CD4-positive, CD25-positive, alpha-beta regulatory T cell (primary cell): ENCODE measurements around the gene CLN6. TPM values are rescaled to one million over a fixed set of nuclear protein-coding genes. Genes with fewer than 3 reads are reported as not detected.
"Not testable (repeated sequence)": the region's sequence is repeated elsewhere in the genome, so short reads cannot be mapped to it uniquely, and the experiment has no call there.

Source experiments
- ATAC-seq, 2 donors: fragments of 150-1000 bp; cut with Tn5 transposase; one replicate each; pipeline ENCODE4 v1.10.0; 2021; ENCODE audit warnings: low read depth in 2 of 2, moderate number of reproducible peaks in 2 of 2, moderate library complexity in 1 of 2
- DNase-seq, 3 donors: peaks; one replicate each; pipeline versions ENCODE4 v3.0.0 to v3.0.0-alpha.2; 2012 to 2022; ENCODE audit warnings: mixed read lengths in 1 of 3
- H3K27ac ChIP-seq: one replicate; pipeline ENCODE4 v1.7.0; 2013; ENCODE audit warnings: mild to moderate bottlenecking, low read length; ENCODE audit not compliant: insufficient read depth, poor library complexity, severe bottlenecking
- H3K27me3 ChIP-seq: one replicate; pipeline ENCODE4 v1.7.0; 2013; ENCODE audit warnings: low read length; ENCODE audit not compliant: control insufficient read depth, insufficient read depth
- H3K36me3 ChIP-seq: one replicate; pipeline ENCODE4 v1.7.0; 2013; ENCODE audit warnings: mild to moderate bottlenecking, low read length, moderate library complexity; ENCODE audit not compliant: control insufficient read depth, insufficient read depth
- H3K4me1 ChIP-seq: 2 replicates; pipeline ENCODE4 v1.7.0; 2013; ENCODE audit warnings: mild to moderate bottlenecking, low read length; ENCODE audit not compliant: insufficient read depth, control insufficient read depth, poor library complexity, severe bottlenecking
- H3K4me3 ChIP-seq: one replicate; pipeline ENCODE4 v1.7.0; 2013; ENCODE audit warnings: low read depth, mild to moderate bottlenecking, low read length, moderate library complexity
- H3K9me3 ChIP-seq, 2 experiments: 1 replicate in 1 of 2; 2 replicates in 1 of 2; pipeline ENCODE4 v1.7.0; 2013; ENCODE audit warnings: low read length in 2 of 2, mild to moderate bottlenecking in 1 of 2, moderate library complexity in 1 of 2; ENCODE audit not compliant: control insufficient read depth in 2 of 2
- H3K27ac Mint-ChIP-seq, 3 donors: one replicate each; pipeline ENCODE4 v1.8.0; 2020 to 2022; ENCODE audit warnings: mild to moderate bottlenecking in 3 of 3, mixed read lengths in 3 of 3, moderate library complexity in 2 of 3
- H3K27me3 Mint-ChIP-seq: one replicate; pipeline ENCODE4 v1.8.0; 2022; ENCODE audit warnings: mild to moderate bottlenecking, mixed read lengths
- H3K36me3 Mint-ChIP-seq: one replicate; pipeline ENCODE4 v1.8.0; 2020; ENCODE audit warnings: mixed read lengths
- H3K4me1 Mint-ChIP-seq, 4 donors: one replicate each; pipeline ENCODE4 v1.8.0; 2020 to 2022; ENCODE audit warnings: mixed read lengths in 4 of 4, mild to moderate bottlenecking in 1 of 4
- H3K4me3 Mint-ChIP-seq, 4 donors: one replicate each; pipeline ENCODE4 v1.8.0; 2020 to 2022; ENCODE audit warnings: mild to moderate bottlenecking in 4 of 4, mixed read lengths in 4 of 4, moderate library complexity in 3 of 4
- H3K9me3 Mint-ChIP-seq, 7 donors: one replicate each; pipeline ENCODE4 v1.8.0; 2020 to 2022; ENCODE audit warnings: mixed read lengths in 7 of 7, mild to moderate bottlenecking in 3 of 7, moderate library complexity in 2 of 7
- polyA plus RNA-seq, 4 donors: library from polyadenylated mRNA; unstranded; fragments of 300-500 nt; fragmentation: Illumina TruSeq; gene quantifications; one replicate each; pipeline ENCODE4 v1.2.3, GENCODE V29; 2021
- total RNA-seq: library from RNA; stranded (reverse); gene quantifications from one replicate; pipeline ENCODE4 v1.2.3, GENCODE V29; 2022

Gene CLN6
- total and polyA plus RNA-seq, 5 donors from 2014 or later = 1.4 to 14.2 (median 1.6) TPM

DNA sequence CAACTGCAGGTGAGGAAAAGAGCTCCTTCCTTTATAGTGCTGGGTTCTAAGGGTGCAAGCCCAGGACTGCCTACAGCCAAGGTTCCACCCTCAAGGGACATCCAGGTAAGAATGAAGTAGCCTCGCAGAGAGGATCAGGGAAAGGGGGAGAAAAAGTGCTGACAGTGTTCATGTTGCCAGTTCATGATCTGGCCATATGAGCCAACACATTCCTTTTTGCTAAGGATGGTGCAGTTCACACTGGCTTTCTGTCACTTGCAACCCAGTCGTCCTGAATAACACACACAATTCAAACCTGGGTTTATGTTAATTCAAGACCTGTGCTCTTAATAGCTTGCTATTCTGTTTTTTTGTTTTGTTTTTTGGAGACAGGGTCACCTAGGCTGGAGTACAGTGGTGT, 9.0 kb downstream of the CLN6 start:
- Histone ChIP-seq H3K4me3 (no peak overlapping the region), H3K4me1 (no peaks in the 10 kb centered on the region), H3K36me3 (no peaks in the 10 kb centered on the region), H3K27me3 (no peaks in the 10 kb centered on the region), H3K9me3 (no peaks in the 10 kb centered on the region), H3K27ac (no peak overlapping the region)
- H3K4me3 Mint-ChIP-seq = no peak overlapping the region
- peaks cover 0 to 2% (median 0%) of the 10 kb centered on the region in 7 donors for H3K9me3 Mint-ChIP-seq
- H3K27me3 Mint-ChIP-seq = no peaks in the 10 kb centered on the region
- peaks cover 7 to 11% (median 9%) of the 10 kb centered on the region in 4 donors for H3K4me1 Mint-ChIP-seq
- peaks cover 6% of the 10 kb centered on the region for H3K36me3 Mint-ChIP-seq
- DNase-seq = no peak
- ATAC-seq = no peak
- H3K27ac Mint-ChIP-seq = no peak overlapping the region

DNA sequence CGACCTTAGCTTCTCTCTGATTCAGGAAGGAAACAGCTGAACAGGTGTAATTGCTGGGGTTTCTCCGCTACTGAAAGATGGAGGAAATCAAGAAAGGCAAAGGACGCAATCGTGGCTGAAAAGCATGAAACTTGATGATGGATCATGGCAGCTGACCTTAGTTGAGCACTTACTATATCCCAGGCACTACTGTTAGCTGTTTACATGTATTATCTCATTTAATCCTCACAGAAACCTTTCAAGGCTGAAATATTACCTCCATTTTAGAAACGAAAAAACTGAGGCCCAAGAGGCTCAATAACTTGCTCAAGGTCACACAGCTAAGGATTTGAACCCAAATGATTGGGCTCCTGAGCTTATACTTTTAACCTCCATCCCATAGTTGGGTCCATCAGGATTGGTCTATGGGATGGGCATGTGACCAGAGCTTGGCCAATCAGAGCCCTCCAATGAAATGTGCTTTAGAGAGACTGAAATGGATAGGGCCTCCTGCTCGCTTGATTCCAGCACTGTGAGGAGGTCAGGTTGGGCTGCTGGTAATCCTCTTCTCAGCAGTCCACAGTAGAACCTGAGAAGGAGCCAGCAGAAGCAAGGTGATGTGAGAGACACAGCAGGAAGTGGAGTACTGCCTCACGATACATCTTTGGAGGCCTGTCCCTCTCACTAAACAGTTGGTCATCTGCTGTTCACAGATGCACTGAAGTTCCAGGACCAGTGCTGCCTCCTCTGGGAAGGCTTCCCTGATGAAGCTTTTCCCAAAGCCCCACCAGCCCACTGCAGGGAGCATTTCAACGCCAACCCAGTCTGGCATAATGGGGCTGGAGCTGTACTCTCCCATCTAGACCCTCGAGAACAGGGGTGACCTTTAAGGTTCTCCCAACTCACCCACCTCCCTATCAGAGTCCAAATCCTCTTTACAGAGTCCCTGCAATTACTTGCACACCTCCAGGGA, 10.4 kb downstream of the CLN6 start:
- Mint-ChIP-seq H3K9me3 (peaks cover 0 to 2% (median 0%) of the 10 kb centered on the region in 7 donors), H3K27ac (no peak overlapping the region), H3K27me3 (no peaks in the 10 kb centered on the region), H3K4me1 (peaks cover 0 to 2% (median 0%) of the 10 kb centered on the region in 4 donors), H3K4me3 (no peak overlapping the region), H3K36me3 (peaks cover 6% of the 10 kb centered on the region)
- no peak overlapping the region for H3K4me3 ChIP-seq
- no peak for ATAC-seq
- H3K27me3 ChIP-seq = no peaks in the 10 kb centered on the region
- no peak for DNase-seq
- no peak overlapping the region for H3K27ac ChIP-seq
- H3K36me3 ChIP-seq = no peaks in the 10 kb centered on the region
- no peaks in the 10 kb centered on the region for H3K9me3 ChIP-seq
- H3K4me1 ChIP-seq = no peaks in the 10 kb centered on the region

DNA sequence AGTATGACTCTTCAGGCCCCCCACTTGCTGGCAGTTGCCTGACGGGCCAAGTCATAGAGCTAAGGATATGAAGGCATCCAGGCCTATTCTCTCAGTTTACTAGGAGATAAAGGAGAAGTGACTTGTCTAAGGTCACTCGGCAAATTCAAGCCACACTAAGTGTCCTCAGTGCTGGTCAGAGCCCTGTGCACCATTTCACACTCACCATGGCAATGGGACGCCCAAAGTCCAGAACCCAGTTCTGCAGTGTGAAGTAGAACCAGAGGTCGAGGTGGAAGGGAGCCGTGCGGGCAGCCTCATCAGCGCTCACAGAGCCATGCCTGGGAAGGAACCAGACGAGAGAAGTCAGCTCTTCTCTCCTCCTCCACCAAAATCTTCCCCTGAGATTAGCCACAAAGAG, 11.2 kb downstream of the CLN6 start:
- DNase-seq (no peak), ATAC-seq (no peak)
- no peaks in the 10 kb centered on the region for H3K27me3 Mint-ChIP-seq
- no peaks in the 10 kb centered on the region for H3K4me1 ChIP-seq
- no peak overlapping the region for H3K27ac ChIP-seq
- no peaks in the 10 kb centered on the region for H3K36me3 ChIP-seq
- peaks cover 0 to 2% (median 0%) of the 10 kb centered on the region in 4 donors for H3K4me1 Mint-ChIP-seq
- H3K9me3 ChIP-seq = no peaks in the 10 kb centered on the region
- H3K4me3 ChIP-seq = no peak overlapping the region
- peaks cover 6% of the 10 kb centered on the region for H3K36me3 Mint-ChIP-seq
- peaks cover 0 to 2% (median 0%) of the 10 kb centered on the region in 7 donors for H3K9me3 Mint-ChIP-seq
- no peaks in the 10 kb centered on the region for H3K27me3 ChIP-seq
- no peak overlapping the region for H3K27ac Mint-ChIP-seq
- no peak overlapping the region for H3K4me3 Mint-ChIP-seq

DNA sequence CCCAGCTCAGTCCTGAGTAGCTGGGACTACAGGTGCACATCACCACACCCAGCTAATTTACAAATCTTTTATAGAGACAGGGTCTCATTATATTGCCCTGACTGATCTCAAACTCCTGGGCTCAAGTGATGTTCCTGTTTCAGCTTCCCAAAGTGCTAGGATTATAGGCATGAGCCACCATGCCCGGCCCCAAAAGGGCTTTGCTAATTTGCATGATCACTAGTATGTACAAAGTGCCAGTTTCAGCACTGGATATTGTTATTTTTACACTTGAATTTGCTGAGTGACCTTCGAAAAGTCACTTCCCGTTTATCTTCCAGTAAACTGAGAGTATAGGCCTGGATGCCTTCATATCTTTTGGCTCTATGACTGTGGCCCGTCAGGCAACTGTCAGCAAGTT, 12.2 kb downstream of the CLN6 start:
- ATAC-seq = no peak
- H3K27me3 ChIP-seq = no peaks in the 10 kb centered on the region
- H3K4me1 ChIP-seq = no peaks in the 10 kb centered on the region
- no peak overlapping the region for H3K4me3 Mint-ChIP-seq
- no peak overlapping the region for H3K27ac ChIP-seq
- no peak overlapping the region for H3K27ac Mint-ChIP-seq
- H3K9me3 ChIP-seq = no peaks in the 10 kb centered on the region
- H3K36me3 Mint-ChIP-seq = peaks cover 6% of the 10 kb centered on the region
- H3K36me3 ChIP-seq = no peaks in the 10 kb centered on the region
- no peaks in the 10 kb centered on the region for H3K27me3 Mint-ChIP-seq
- no peak for DNase-seq
- peaks cover 0 to 2% (median under 1%) of the 10 kb centered on the region in 4 donors for H3K4me1 Mint-ChIP-seq
- H3K9me3 Mint-ChIP-seq = peaks cover 0 to 2% (median 0%) of the 10 kb centered on the region in 7 donors
- no peak overlapping the region for H3K4me3 ChIP-seq

DNA sequence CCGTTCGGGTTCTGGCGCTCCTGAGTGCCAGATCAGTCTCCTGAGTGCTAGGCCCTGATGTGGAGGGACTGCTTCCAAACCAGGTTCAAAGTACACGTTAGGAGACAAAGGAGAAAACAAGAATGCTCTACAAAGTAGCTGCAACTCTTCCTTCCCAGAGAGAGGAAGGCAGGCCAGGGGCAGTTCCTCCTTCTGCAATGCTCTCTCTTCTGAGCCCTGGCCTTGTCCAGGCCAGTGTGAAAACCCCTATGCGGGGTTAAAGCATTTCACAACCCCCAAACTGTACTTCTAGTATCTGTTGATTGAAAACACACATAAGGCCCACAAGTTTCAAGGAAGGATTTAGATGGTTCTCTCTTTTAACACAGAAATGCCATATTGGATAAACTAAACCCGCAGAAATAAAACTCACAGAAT, 14.7 kb downstream of the CLN6 start:
- Histone ChIP-seq H3K27me3 (no peaks in the 10 kb centered on the region), H3K27ac (no peak overlapping the region), H3K4me1 (no peaks in the 10 kb centered on the region), H3K9me3 (no peaks in the 10 kb centered on the region), H3K36me3 (no peaks in the 10 kb centered on the region), H3K4me3 (no peak overlapping the region)
- H3K4me3 Mint-ChIP-seq = no peak overlapping the region
- H3K36me3 Mint-ChIP-seq = peaks cover 6% of the 10 kb centered on the region
- no peak overlapping the region for H3K27ac Mint-ChIP-seq
- DNase-seq = no peak
- peaks cover 0 to 2% (median 0%) of the 10 kb centered on the region in 7 donors for H3K9me3 Mint-ChIP-seq
- ATAC-seq = no peak
- H3K27me3 Mint-ChIP-seq = no peaks in the 10 kb centered on the region
- H3K4me1 Mint-ChIP-seq = peaks cover 0 to 6% (median 2%) of the 10 kb centered on the region in 4 donors

DNA sequence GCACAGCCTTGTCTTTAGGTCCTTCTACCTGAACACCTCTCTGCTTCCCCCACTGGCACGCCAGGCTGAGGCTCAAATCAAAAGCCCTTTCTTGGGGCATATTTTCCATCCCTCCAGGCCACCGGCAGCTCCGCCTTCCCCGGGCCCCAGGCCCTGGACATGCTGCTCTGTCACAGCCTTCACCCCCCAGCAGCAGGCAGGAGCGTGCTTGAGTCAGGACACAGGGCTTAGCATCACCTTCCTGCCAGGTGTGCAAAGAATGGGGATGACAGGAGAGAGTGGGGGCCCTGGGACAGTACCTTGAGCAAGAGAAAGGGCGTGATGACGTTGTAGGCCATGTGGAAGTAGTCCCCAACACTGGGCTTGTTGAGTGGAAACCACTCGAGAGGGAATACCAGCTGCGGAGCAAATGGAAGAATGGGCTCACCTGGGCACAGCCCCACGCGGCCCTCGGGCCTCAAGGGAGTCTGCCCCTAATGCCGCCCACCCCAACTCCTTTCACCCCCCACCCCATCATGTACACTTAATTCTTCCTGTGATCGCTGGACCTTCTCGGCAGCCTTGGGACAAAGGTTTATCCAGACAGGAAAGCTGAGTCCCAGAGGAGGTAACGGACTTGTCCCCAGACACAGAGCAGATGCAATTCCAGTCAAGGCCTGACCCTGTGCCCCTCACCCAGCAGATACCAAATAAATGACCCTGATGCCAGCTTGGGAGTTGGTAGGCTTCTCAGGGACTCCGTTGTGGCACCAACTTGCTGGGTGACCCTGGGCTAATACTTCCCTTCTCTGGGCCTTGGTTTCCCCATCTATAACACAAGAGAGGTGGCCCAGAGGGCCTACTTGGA, 15.3 kb downstream of the CLN6 start:
- H3K4me1 Mint-ChIP-seq = peaks cover 0 to 11% (median 4%) of the 10 kb centered on the region in 4 donors
- H3K9me3 Mint-ChIP-seq = peaks cover 0 to 2% (median 0%) of the 10 kb centered on the region in 7 donors
- Histone ChIP-seq H3K9me3 (no peaks in the 10 kb centered on the region), H3K4me1 (peaks cover under 1% of the 10 kb centered on the region), H3K27ac (no peak overlapping the region), H3K4me3 (no peak overlapping the region), H3K36me3 (no peaks in the 10 kb centered on the region), H3K27me3 (no peaks in the 10 kb centered on the region)
- no peak for DNase-seq
- H3K27me3 Mint-ChIP-seq = no peaks in the 10 kb centered on the region
- H3K36me3 Mint-ChIP-seq = peaks cover 6% of the 10 kb centered on the region
- no peak overlapping the region for H3K27ac Mint-ChIP-seq
- ATAC-seq = no peak
- no peak overlapping the region for H3K4me3 Mint-ChIP-seq

DNA sequence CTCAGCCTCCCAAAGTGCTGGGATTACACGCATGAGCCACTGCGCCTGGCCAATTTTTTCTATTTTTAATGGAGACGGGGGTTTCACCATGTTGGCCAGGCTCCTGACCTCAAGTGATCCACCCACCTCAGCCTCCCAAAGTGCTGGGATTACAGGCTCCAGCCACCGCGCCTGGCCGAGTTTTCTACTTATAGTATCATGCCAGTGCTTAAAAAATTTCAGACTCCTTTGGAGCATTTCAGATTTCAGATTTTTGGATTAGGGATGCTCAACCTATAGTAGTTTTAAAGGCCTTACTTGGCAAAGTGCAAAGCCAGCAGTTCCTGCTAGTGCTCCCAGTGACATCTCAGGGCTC, 16.1 kb downstream of the CLN6 start:
- H3K27me3 Mint-ChIP-seq, H3K36me3 Mint-ChIP-seq, ATAC-seq, H3K27me3 ChIP-seq, H3K9me3 ChIP-seq, H3K4me3 ChIP-seq, H3K36me3 ChIP-seq, DNase-seq, H3K4me3 Mint-ChIP-seq, H3K9me3 Mint-ChIP-seq, H3K27ac Mint-ChIP-seq, H3K27ac ChIP-seq, H3K4me1 ChIP-seq: not testable (repeated sequence)
- H3K4me1 Mint-ChIP-seq = peaks cover 0 to 16% (median 4%) of the 10 kb centered on the region in 4 donors
